ENCODE results near the gene SIN3B. TPM values are rescaled to one million over a fixed set of nuclear protein-coding genes. Genes with fewer than 3 reads are reported as not detected.
A peak's percentile ranks its signal among the peaks of the same experiment; 100 is the strongest.

SIN3B gene
- total RNA-seq, 1 experiment from 2014 or later: 31.6 TPM

- DNase-seq (ENCODE audit: low spot score): no peak
- in situ Hi-C loops (cut with HindIII; ENCODE audit: low sequenced_read_pairs): no loop called here
These were observed 9.1 kb upstream of the SIN3B start for GRCh38 chr19:16820056-16820455.

GRCh38 chr19:16821081-16821480 is 8.1 kb upstream of the SIN3B start:
- in situ Hi-C loops (cut with HindIII; ENCODE audit: low sequenced_read_pairs): no loop called here
- no peak for DNase-seq (ENCODE audit: low spot score)

- in situ Hi-C loops (cut with HindIII; ENCODE audit: low sequenced_read_pairs): no loop called here
- no peak for DNase-seq (ENCODE audit: low spot score)
These were observed 6.5 kb upstream of the SIN3B start for GRCh38 chr19:16822648-16823047.

- in situ Hi-C loops (cut with HindIII; ENCODE audit: low sequenced_read_pairs): no loop called here
- no peak for DNase-seq (ENCODE audit: low spot score)
These were observed 4.4 kb upstream of the SIN3B start for GRCh38 chr19:16824658-16825311.

- in situ Hi-C loops (cut with HindIII; ENCODE audit: low sequenced_read_pairs): no loop called here
- peak; percentile 66 for DNase-seq (ENCODE audit: low spot score)
These were observed 3.7 kb upstream of the SIN3B start for GRCh38 chr19:16825312-16826052.

- in situ Hi-C loops (cut with HindIII; ENCODE audit: low sequenced_read_pairs): no loop called here
- DNase-seq (ENCODE audit: low spot score): peak; percentile 10
These were observed 658 bp downstream of the SIN3B start for GRCh38 chr19:16829822-16830289.

GRCh38 chr19:16830679-16831078 is 1.5 kb downstream of the SIN3B start:
- peak; percentile 17 for DNase-seq (ENCODE audit: low spot score)
- in situ Hi-C loops (cut with HindIII; ENCODE audit: low sequenced_read_pairs): no loop called here

- no peak for DNase-seq (ENCODE audit: low spot score)
- in situ Hi-C loops (cut with HindIII; ENCODE audit: low sequenced_read_pairs): no loop called here
These were observed 2.3 kb downstream of the SIN3B start for GRCh38 chr19:16831531-16831930.

- in situ Hi-C loops (cut with HindIII; ENCODE audit: low sequenced_read_pairs): no loop called here
- no peak for DNase-seq (ENCODE audit: low spot score)
These were observed 5.5 kb downstream of the SIN3B start for GRCh38 chr19:16834747-16835146.

GRCh38 chr19:16836115-16837034 is 7.2 kb downstream of the SIN3B start:
- DNase-seq (ENCODE audit: low spot score): peak; percentile 45
- in situ Hi-C loops (cut with HindIII; ENCODE audit: low sequenced_read_pairs): no loop called here

- in situ Hi-C loops (cut with HindIII; ENCODE audit: low sequenced_read_pairs): no loop called here
These were observed 7.8 kb downstream of the SIN3B start for GRCh38 chr19:16837035-16837362.

GRCh38 chr19:16841391-16841926 is 12.3 kb downstream of the SIN3B start:
- no peak for DNase-seq (ENCODE audit: low spot score)
- in situ Hi-C loops (cut with HindIII; ENCODE audit: low sequenced_read_pairs): no loop called here

More at GRCh38 chr19:16837035-16837362, 7.8 kb downstream of the SIN3B start:
- DNase-seq (ENCODE audit: low spot score): no peak

- DNase-seq (ENCODE audit: low spot score): no peak
- in situ Hi-C loops (cut with HindIII; ENCODE audit: low sequenced_read_pairs): no loop called here
These were observed 17.7 kb downstream of the SIN3B start for GRCh38 chr19:16846901-16847300.

- DNase-seq (ENCODE audit: low spot score): no peak
- in situ Hi-C loops (cut with HindIII; ENCODE audit: low sequenced_read_pairs): no loop called here
These were observed 18.2 kb downstream of the SIN3B start for GRCh38 chr19:16847430-16847829.

- in situ Hi-C loops (cut with HindIII; ENCODE audit: low sequenced_read_pairs): no loop called here
- DNase-seq (ENCODE audit: low spot score): no peak
These were observed 20.0 kb downstream of the SIN3B start for GRCh38 chr19:16849168-16849567.

GRCh38 chr19:16850133-16850532 is 20.9 kb downstream of the SIN3B start:
- in situ Hi-C loops (cut with HindIII; ENCODE audit: low sequenced_read_pairs): no loop called here

GRCh38 chr19:16851031-16851712 is 22.0 kb downstream of the SIN3B start:
- no peak for DNase-seq (ENCODE audit: low spot score)
- in situ Hi-C loops (cut with HindIII; ENCODE audit: low sequenced_read_pairs): no loop called here

More at GRCh38 chr19:16850133-16850532, 20.9 kb downstream of the SIN3B start:
- no peak for DNase-seq (ENCODE audit: low spot score)

GRCh38 chr19:16853066-16853465 is 23.9 kb downstream of the SIN3B start:
- in situ Hi-C loops (cut with HindIII; ENCODE audit: low sequenced_read_pairs): no loop called here
- no peak for DNase-seq (ENCODE audit: low spot score)

- no peak for DNase-seq (ENCODE audit: low spot score)
- in situ Hi-C loops (cut with HindIII; ENCODE audit: low sequenced_read_pairs): no loop called here
These were observed 26.9 kb downstream of the SIN3B start for GRCh38 chr19:16856091-16856490.
